NCI-H1436 treated with DMSO at 0.1 percent for 48 hours (cell line): Measurements from ENCODE around the gene CD244.
"Not testable (repeated sequence)": the region's sequence is repeated elsewhere in the genome, so short reads cannot be mapped to it uniquely, and the experiment has no call there.

ENCODE experiments used
- DNase-seq: peaks from one replicate; lab custom pipeline; 2025; lab: John Stamatoyannopoulos, UW

Gene CD244

GRCh38 chr1:160810486-160810885 lies 52.2 kb downstream of the CD244 start:
- no peak for DNase-seq

- no peak for DNase-seq
Observed at GRCh38 chr1:160808289-160808688, 54.4 kb downstream of the CD244 start.

- no peak for DNase-seq
Observed at GRCh38 chr1:160807738-160808137, 54.9 kb downstream of the CD244 start.

GRCh38 chr1:160807247-160807646 lies 55.4 kb downstream of the CD244 start:
- DNase-seq: no peak

GRCh38 chr1:160806784-160807183 lies 55.9 kb downstream of the CD244 start:
- DNase-seq: no peak

GRCh38 chr1:160806109-160806665 lies 56.5 kb downstream of the CD244 start:
- DNase-seq: no peak

- no peak for DNase-seq
Observed at GRCh38 chr1:160801836-160802580, 60.7 kb downstream of the CD244 start.

- DNase-seq: no peak
Observed at GRCh38 chr1:160800645-160801408, 61.9 kb downstream of the CD244 start.

- no peak for DNase-seq
Observed at GRCh38 chr1:160800142-160800541, 62.5 kb downstream of the CD244 start.

- DNase-seq: no peak
Observed at GRCh38 chr1:160799641-160800040, 63.0 kb downstream of the CD244 start.

- DNase-seq: no peak
Observed at GRCh38 chr1:160798439-160798838, 64.2 kb downstream of the CD244 start.

- DNase-seq: no peak
Observed at GRCh38 chr1:160797861-160798273, 64.8 kb downstream of the CD244 start.

GRCh38 chr1:160797271-160797709 lies 65.4 kb downstream of the CD244 start:
- DNase-seq: no peak

GRCh38 chr1:160795951-160796383 lies 66.7 kb downstream of the CD244 start, which contains the start of gene LY9:
Gene LY9 (plus strand): TSS chr1:160796174. CDS start chr1:160796188, 14 bp downstream.
- DNase-seq: no peak

- DNase-seq: no peak
Observed at GRCh38 chr1:160794376-160794775, 68.3 kb downstream of the CD244 start.

GRCh38 chr1:160789702-160790611 lies 72.7 kb downstream of the CD244 start:
- no peak for DNase-seq

GRCh38 chr1:160789051-160789701 lies 73.5 kb downstream of the CD244 start:
- no peak for DNase-seq

- DNase-seq: not testable (repeated sequence)
Observed at GRCh38 chr1:160782988-160783765, 79.5 kb downstream of the CD244 start.

GRCh38 chr1:160781914-160782689 lies 80.6 kb downstream of the CD244 start:
- DNase-seq: no peak
